HG02798 (cell line): ENCODE measurements around the gene HOXA9.

Experiments
- ATAC-seq: cut with Tn5 transposase; IDR thresholded peaks from one replicate; pipeline ENCODE4 v1.9.1; 2021; ENCODE audit warnings: mild to moderate bottlenecking; ENCODE audit not compliant: unreplicated experiment, poor library complexity

The HOXA9 gene

DNA sequence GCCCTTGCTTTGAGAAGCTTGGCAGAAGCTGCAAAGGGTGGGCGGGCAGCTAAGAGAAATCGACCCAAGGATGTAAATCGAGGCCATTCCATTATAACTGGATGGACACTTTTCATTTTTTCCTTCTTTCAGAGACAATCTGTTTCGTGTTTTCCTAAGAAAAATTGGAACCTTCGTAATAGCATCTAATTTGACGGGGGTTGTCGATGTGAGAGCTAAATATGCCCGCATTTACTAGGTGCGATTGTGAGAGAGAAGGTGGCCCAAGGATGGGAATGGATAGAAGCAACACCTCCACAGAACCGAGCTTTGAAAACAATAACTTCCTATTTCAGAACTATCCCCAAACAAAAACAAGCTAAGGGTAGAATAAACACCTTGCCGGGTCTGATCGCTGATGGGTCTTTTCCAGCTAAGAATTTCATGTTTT, 33.9 kb downstream of the HOXA9 start:
- no peak for ATAC-seq

DNA sequence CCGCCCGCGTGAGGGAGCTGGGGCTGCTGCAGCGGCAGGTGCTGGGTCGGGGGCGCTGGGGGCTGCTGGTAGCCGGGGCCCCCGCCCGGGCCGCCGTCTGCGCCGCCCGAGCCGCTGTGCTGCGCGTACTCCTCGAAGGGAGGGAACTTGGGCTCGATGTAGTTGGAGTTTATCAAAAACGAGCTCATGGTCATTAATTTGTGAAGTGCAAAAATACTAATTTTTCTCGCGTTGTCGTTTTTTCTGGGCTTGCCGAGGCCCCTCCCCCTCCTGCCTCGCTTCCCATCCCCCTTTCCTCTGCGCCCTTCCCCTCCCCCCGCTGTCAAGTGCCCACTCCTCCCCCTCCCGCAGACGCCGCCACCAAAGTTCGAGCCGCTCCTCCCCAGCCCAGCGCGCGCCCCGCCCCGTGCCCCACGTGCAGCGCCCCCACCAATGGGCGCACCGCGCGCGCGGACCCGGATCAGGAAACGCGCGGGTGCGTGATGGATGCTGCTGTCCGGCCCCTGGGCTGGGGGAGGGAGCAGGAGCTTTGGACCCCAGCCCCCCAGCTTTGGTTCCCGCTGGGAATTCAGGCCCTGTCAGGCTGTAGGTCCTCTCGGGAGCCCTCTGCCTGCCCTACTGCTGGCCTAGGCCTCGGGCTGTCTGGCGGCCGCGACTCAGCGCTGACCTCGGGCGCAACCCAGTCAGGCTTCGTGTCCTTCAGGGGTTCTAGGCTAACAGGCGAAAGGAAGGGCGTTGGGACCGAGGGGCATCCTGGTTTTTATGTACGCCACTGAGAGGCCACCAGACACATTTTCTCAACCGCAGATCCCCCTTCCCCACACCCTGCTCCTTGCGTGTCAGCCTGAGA, 34.6 kb downstream of the HOXA9 start, which contains the start of gene HOXA4:
Gene HOXA4, minus strand, starts transcription at position 218 of the 850 bp plus-strand sequence. Its CDS starts 24 bp downstream, at position 194.
- ATAC-seq, result no peak

GRCh38 chr7:27129729-27130539, 35.4 kb downstream of the HOXA9 start:
- no peak for ATAC-seq

DNA sequence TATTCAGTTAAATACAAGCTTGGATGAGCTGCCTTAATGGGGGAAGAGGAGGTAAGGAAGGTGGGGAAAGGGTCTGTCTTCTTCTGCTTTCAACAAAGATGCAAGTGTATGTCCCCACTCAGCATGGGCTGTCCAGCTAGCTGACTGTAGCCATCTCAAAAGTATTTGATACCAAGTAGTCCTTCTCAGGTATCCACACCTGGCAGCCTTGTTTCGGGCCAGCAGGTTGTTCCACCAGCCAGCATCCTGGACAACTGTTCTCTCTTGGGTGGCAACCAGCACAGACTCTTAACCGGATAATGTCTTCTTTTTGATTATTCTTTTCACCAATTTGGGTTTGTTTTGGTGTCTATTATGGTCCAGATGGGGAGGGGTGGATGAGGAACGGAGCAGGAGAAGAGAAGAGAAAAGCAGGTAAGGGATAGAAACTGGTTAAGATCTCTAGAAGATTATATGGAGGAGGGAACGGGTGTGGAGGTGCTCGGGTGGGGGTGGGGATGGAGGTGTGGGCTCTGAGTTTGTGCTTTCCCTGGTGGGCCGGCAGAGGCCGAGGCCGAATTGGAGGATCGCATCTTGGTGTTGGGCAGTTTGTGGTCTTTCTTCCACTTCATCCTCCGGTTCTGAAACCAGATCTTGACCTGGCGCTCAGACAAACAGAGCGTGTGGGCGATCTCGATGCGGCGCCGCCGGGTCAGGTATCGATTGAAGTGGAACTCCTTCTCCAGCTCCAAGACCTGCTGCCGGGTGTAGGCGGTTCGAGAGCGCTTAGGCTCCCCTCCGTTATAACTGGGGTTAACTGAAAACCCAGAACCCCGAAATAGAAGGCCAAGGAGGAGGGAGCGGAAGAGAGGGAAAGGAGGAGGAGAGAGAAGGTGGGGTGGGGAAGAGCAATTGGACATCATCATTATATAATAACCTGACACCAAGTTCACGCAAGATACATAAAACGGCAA, 36.3 kb downstream of the HOXA9 start:
- ATAC-seq, result no peak

GRCh38 chr7:27128034-27128433, 37.3 kb downstream of the HOXA9 start:
- ATAC-seq, result no peak

- ATAC-seq, result no peak
Observed at GRCh38 chr7:27126596-27127327, 38.6 kb downstream of the HOXA9 start.

DNA sequence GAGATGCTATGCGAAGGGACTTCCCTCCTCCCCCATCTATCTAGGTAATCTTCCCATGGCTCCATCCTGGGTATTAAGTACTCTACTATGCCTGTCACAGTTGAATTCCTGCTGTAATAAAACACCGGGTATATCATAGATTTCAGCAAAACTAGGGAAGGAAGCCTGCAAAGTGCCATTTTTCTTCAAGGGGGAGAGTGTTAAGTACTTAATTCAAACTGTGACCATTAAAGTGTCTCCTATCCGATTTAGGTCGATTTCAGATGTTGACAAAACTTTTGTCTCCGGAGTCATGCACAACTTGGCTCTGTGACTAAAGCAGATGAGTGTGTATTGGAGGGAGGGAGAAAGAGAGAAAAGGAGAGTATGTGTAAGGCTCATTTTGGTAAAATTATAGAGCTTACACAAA, 39.3 kb downstream of the HOXA9 start:
- ATAC-seq, result no peak

DNA sequence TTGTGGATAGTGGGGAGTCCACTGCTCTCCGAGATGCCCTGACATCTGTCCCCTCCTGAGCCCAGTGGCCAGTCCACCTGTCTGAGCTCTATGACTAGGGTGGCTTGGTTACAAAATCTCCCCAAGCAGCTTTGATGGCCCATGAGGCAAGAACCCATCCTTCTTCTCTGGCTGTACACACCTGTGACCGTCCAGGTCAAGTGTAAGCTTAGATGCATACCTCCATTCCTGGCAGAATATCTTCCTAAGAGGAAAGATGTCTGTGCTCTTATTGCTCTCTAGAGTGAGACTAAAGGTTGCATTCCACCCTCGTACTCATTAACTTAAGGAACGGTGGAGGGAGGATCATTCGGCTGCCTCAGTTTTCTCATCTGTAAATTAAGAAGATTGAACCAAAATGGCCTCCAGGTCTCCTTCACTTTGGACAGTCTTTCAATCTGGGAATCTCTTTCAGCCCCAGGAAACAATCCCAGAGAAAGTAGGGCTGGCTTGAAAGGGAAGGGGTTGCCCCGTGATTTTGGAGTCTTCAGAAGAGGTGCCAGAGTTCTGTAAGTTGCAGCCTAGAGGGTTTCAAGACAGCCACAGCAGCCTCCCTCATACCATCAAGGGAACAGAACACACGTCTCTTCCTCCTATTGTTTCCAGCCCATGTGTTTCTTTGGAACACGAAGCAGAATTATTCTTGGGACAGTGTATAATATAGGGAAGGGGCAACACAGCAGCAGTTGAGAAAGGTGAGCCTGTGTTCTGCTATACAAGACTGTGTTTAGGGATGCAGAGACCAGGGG, 40.2 kb downstream of the HOXA9 start:
- no peak for ATAC-seq

DNA sequence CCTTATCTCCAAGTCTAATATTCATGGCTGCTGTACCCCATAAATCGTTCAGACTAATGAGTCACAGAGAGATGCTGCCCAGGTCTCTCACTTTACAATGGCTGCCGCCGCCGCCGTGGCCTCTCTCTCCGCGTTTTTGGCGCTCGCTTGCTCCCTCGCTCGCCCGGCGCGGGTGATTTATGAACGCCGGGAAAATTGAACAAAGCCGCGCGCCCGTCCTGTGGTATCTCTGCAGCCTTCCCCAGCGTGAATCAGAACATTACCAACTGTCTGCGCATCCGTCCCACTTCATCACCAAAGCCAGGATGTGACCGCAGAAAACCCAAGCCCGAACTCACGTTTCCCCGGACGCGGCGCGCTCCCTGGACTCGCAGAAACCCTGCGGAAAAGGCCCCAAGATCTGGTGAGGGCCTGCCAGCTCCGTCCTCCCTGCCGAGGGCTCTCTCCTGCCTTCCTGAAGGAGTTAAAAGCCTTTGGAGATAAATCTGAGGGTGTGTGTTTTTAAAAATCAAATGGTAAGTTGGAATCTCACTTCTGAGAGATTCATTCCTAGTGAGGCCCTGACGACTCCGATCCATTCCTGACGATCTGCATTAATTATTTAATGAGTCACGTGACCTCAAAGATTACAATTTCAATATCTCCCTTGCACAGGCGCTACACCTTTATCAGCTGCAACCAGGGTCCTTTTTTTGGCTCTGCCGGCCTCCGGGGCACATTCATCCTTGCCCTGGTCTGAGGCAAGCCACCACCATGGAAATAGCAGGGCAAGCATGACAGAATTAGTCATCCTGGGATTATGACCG, 41.0 kb downstream of the HOXA9 start:
- ATAC-seq, result no peak

DNA sequence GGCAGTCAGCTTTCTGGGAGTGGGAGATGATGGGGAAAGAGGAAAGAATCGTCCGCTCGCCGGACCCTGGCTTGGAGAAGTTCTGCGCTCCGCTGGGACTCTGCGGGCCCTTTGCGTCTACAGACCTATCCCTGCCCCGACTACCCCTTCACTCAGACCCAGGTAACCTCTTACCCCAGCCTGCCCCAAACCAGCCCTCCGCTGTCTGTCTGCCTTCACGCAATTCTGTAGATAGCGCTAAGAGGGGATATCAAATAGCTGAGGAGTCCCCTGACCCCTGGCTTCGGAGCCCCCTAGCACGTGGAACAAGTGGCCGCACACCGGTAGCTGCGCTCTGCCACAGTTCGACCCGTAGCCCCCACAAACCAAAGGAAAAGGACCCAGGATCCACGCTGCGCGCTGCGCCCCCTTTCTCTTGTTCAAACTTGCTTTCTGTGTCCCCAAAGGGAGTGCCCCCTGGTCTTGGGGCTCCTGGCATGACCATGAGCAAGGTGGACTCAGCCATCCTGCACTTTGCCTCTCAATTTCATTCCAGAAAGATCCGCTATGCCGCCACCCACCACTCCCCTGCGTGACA, 41.8 kb downstream of the HOXA9 start:
- ATAC-seq, result no peak

- ATAC-seq, result no peak
Observed at GRCh38 chr7:27123007-27123476, 42.3 kb downstream of the HOXA9 start.

DNA sequence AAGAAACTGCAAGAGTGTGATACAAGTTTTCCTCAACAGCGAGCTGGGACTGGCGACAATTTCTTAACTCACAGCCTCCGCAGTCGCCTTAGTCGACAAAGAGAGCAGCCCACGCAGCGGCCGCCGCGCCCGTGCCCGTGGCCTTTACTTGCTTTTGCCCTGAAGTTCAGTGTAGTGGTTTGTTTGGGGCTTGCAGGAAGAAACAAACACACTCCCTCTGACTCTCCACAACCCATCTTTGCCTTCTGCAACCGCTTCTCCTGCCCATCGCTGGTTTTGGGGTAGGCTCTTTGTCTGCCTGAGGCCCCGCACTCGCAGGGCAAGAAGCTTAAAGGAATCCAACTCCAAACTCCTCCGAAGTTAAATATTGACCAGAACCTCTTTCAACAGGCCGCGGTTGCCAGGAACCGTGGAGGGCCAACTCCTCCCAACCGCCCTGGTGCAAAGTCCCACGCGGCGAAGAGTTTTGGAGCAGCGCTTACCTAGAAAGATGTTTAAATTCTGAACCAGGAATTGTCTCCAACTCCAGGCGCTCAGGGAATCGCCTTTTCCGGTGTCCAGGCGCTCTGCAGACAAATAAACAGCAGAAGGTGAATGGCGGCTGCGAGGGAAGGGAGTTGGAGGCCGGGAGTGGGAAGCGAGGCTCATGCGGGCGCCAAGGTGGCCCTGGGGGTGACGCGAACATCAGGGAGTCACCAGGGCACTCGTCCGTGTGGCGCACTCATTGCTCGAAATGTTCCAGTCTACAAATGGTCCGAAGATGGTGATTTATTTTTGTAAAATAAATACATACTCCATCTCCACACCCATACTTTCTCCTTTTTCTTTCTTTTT, 43.0 kb downstream of the HOXA9 start:
- ATAC-seq, result no peak

DNA sequence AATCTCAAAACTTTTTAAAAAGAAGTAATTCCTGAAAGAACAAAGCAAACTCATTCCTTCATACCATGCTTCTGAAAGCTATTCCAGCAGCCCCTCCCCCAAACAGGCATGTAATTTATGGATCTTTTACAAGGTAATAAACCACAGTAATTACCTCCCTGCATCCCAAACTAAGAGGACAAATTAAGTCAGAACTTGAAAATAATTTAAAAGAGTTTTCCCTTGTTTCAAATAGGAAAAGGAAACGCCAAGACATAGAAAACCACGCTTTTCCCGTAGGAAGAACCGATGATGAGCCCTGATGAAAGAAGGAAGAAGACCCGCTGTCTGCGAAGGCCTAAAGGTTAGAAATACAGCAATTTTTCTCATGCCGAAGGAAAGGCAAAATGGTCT, 43.7 kb downstream of the HOXA9 start:
- no peak for ATAC-seq

DNA sequence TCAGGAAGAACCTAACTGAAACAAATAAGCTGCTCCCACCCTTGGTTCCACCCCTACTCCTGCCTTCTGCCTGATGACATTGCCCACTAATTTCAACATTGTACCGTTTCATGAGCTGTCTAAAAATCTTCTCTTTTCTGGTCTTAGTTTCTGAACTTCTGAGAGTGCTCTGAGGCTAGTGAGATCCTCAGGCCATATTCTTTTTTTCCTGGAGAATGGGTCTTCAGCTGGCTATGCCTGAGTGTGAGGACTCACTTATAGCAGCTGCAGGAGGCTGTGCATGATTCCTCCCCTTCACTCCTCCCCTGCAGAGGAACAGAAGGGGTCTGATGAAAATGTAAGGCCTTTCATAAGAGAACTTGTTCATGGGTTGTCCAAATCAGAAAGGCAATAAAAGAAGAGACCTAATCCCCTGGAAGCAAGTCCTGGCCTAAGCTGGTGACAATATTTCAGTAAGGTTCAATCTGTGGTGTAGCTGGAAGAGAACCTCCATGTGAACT, 45.9 kb downstream of the HOXA9 start:
- no peak for ATAC-seq

DNA sequence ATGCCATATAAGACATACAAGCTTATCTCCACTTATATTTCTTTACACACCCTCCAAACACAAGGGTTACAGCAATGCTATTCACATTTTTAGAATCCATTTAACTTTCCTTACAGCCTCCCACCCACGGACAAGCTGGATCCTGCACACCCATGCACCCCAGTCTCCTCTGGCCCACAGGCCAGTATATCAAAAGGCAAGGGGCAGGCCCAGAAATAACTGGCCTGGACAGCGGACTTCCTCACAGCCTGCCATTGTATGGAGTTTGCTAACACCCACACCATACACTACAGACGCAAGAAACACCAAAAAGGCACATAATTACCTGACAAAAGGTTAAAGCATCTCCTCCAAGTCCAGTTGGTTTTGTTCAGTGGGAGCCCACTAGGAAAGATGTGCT, 46.8 kb downstream of the HOXA9 start:
- ATAC-seq, result no peak

DNA sequence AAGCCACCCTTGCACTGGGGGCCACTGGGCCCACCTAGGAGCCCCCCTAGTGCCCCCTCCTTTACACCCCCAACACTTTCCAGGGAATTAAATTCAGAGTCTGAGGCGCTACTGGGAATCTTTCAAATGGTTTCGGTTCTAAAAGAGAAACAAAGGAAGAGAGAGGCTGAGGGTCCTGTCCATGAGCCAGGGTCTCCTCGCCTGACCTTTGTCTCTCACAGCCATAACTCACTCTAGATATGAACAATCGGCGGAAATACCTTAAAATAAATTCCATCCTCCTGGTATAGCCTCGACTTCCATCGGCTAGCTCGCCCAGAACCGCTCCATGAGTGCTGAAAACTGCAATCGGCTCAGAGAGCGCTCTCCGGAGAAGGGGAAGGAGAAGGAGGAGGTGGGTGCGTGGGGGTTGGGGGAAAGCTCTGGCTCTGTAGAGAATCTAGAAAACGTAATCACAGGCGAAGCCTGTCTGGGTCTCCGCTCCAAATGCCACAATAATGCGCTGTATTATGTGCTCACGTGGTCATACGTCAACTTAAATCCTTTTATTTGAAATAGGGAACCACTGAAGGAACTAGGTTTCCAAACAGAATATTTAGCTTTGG, 47.3 kb downstream of the HOXA9 start:
- no peak for ATAC-seq
